Neural progenitor cell (in vitro differentiated cells): ENCODE measurements around the gene LTBP1.

Experiments
- EZH2phosphoT487 ChIP-seq: fragments of 200-600 bp; sonication (generic); IDR thresholded peaks from 2 replicates; pipeline ENCODE4 v1.6.1; 2017; ENCODE audit warnings: antibody characterized with exemption
- TF ChIP-seq, protein P1 (sequence below): fragments of 200-600 bp; sonication (generic); IDR thresholded peaks from 2 replicates; pipeline ENCODE4 v1.5.1; 2017; ENCODE audit warnings: antibody characterized with exemption, mild to moderate bottlenecking

DNA sequence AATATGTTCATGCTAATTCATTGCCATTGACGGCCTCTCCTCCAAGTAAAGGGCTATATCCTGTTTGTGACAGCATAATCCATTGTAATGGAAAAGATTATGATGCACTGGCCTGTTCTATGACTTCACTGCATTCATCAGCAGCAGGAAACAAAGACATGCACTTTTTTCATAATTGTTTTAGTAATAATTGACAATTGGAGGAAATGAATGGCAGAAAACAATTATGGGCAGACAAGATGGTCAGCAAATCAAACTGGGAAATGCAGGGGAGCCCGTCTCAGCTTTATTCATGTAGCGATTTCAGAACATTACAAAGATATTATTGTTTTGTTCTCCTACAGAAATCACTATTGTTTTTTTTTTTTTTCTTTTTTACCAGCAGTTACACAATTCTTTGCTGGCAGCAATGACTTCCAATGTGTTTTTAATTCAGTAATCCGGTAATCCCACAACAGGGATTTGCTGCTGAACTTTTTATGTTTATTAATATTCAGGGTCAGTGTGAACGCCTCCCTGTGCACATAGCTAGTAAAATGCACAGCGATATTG is 495.9 kb downstream of the LTBP1 start:
- TF ChIP-seq, protein P1, sequence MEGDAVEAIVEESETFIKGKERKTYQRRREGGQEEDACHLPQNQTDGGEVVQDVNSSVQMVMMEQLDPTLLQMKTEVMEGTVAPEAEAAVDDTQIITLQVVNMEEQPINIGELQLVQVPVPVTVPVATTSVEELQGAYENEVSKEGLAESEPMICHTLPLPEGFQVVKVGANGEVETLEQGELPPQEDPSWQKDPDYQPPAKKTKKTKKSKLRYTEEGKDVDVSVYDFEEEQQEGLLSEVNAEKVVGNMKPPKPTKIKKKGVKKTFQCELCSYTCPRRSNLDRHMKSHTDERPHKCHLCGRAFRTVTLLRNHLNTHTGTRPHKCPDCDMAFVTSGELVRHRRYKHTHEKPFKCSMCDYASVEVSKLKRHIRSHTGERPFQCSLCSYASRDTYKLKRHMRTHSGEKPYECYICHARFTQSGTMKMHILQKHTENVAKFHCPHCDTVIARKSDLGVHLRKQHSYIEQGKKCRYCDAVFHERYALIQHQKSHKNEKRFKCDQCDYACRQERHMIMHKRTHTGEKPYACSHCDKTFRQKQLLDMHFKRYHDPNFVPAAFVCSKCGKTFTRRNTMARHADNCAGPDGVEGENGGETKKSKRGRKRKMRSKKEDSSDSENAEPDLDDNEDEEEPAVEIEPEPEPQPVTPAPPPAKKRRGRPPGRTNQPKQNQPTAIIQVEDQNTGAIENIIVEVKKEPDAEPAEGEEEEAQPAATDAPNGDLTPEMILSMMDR: no peak
- TF ChIP-seq EZH2phosphoT487: no peak
